ENCODE measurements around the gene CCNI2.

CCNI2 gene

DNA sequence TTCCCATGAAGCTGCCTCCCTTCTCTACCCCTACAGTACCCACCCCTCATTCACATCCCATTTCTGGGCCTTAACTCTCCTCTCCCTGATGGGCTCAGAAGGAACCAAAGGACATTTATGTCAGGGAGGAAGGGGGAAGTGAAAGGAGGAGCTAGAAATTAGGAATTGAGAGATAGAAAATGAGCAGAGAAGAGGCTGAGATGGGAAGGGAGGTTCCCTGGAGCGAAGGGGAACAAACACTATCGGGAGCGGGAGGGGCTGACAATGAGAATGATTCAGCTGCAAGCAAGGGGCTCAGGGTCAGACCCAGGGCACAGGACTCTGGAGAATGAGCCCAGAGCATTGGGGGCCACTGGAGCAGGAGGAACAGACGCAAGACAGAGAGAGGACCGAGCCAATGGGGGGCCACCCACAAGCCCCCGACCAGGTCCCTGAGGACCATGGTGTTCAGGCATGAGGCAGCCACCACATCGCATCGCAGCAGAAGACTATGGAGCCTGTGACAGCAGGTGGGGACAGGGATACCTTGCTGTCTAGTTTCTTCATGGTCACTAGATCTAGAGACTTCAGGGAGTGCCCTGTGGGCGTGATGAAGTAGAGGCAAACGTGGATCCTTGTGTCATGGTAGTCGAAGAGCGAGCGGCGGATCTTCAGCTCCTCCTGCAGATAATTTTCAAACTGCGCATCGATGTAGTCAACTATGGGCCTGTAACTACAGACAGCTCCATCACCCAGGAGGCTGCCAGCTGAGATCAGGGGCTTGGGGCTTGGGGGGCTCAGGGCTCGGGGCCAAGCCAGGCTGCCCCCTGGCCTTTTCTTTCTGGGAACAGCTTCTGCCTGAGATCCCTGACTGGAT, 16.2 kb downstream of the CCNI2 start:
- TF ChIP-seq JUND (IDR thresholded peaks at IDR 0.05; ENCODE audit: low read depth): no peak
- DNase-seq (ENCODE audit: low read depth in 1 of 2, low spot score in 1 of 2): no peak
- in situ Hi-C loops (cut with HindIII; ENCODE audit: low pct_unique_long_range_greater_than_20kb, low sequenced_read_pairs): no loop called here

DNA sequence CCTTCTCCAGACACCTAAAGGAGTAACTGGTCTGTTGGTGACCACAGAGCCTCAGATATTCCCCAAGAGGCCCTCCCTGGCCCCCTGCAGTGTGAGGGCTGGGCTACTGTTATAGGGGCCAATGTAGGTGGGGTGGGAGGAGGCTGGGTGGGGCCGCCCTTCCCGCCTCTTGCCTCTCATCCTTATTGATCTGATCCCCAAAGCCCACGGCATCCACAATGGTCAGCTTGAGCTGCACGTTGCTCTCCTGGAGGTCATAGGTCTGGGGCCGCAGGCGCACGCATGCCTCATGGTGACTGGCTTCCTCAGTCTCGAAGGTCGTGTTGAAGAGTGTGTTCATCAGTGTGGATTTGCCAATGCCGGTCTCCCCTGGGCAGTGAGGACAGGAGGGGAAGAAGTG, 16.8 kb downstream of the CCNI2 start:
- in situ Hi-C loops (cut with HindIII; ENCODE audit: low pct_unique_long_range_greater_than_20kb, low sequenced_read_pairs): no loop called here
- TF ChIP-seq JUND (IDR thresholded peaks at IDR 0.05; ENCODE audit: low read depth): no peak
- no peak for DNase-seq (ENCODE audit: low read depth in 1 of 2, low spot score in 1 of 2)

DNA sequence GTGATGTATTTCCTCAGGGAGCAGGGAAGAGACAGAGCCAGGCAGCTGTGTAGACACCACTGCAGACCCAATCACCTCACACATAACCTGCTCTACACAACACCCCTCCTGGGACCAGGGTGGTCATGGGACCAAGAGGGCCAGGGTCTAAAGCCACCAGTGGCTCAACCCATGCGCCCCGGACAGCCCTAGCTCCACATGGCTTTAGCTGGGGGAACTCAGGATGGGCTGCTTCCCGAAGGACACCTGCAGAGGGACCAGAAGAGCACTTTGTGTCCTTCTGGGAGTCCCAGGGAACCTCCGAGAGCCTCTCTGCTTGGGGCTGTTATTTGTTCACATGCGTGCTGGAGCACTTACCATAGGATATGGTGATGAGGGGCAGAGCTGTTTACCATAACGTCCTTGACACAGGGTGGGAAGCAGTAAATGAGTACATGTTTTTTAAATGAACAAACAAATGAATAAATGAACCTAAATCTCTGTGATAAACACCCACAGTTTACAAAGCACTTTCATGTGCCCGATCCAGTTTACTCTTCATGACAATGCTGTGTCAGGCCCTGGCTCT, 17.5 kb downstream of the CCNI2 start:
- in situ Hi-C loops (cut with HindIII; ENCODE audit: low pct_unique_long_range_greater_than_20kb, low sequenced_read_pairs): no loop called here
- no peak for TF ChIP-seq JUND (IDR thresholded peaks at IDR 0.05; ENCODE audit: low read depth)
- no peak for DNase-seq (ENCODE audit: low read depth in 1 of 2, low spot score in 1 of 2)

DNA sequence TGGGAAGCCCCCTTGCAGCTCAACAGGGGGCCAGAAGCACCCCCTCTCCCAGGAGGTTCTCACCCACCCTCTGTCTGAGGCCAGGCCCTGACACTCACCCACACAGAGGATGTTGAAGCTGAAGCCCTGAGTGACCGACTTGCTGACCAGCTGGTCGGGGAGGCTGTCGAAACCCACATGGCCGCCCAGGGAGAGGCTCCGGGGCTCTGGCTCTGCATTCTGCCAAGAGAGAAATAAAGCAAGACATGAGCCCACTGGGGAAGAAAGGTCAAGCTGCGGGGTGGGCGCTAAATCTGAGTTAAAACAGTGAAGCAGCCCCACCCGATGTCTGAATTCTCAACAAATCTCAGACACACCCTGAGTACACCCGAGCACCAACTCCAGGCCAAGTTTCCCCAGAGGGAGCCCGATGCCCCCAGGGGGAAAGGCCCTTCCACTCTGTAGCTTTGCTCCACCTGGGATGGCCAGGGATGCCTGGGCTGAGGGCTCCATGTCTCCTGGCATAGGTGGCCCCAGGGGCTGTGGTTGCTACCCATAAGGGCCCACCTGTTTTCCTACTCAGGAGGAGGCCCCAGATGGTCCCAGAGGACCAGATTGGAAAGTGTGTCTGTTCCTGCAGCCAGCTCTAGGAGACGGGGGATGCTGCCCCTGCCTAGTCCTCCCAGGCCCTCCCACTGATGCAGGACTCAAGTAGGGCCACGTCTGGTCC, 18.2 kb downstream of the CCNI2 start:
- no peak for DNase-seq (ENCODE audit: low read depth in 1 of 2, low spot score in 1 of 2)
- no peak for TF ChIP-seq JUND (IDR thresholded peaks at IDR 0.05; ENCODE audit: low read depth)
- in situ Hi-C loops (cut with HindIII; ENCODE audit: low pct_unique_long_range_greater_than_20kb, low sequenced_read_pairs): no loop called here

DNA sequence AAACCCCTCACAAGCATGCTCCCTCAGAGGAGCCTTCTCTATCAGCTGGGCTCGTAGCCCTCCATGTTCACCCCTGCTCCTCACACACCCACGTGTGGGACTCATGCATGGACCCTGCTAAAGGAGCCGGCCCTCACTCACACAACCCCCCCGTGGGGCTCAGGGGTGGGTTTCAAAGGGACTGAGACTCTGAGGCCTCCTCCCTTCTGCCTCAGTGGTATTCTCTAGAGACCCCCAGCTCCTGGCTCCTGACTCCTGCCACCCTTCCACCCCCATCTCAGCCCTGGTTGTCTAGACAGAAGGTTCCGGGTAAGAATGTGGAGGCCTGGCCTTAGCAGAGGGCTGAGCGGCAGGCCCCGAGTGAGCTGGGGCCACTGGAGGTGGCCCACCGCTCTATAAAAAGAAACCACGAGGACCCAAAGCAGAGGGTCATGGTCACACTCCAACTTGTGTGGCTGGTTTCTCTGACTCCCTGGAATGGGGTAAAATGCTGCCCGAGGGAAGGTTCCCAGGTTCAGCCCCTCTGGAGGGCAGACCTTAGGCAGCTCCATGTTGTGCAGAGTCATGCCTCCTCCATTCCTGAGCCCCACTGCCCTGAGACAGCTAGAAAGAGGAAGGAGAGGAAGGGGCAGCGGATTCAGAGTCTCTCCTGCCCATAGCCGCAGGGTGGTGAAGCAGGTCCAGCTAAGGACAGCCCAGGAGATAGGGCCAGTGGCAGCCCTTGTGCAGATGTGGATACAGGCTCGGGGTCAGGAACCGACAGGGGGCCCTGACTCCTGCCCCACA, 19.0 kb downstream of the CCNI2 start:
- in situ Hi-C loops (cut with HindIII; ENCODE audit: low pct_unique_long_range_greater_than_20kb, low sequenced_read_pairs): no loop called here

DNA sequence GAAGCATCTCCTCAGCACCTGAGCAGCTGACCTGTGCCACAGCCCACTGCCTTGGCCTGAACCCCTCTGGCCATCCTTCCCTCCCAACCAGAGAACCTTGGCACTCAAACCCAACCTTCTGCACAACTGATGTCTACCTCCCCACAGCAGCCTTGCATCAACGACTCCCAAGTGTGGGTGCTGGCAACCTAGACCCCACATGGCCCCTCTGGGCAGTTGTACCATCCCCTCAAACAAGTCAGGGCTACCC, 19.5 kb downstream of the CCNI2 start:
- no peak for TF ChIP-seq JUND (IDR thresholded peaks at IDR 0.05; ENCODE audit: low read depth)
- in situ Hi-C loops (cut with HindIII; ENCODE audit: low pct_unique_long_range_greater_than_20kb, low sequenced_read_pairs): no loop called here
- DNase-seq (ENCODE audit: low read depth in 1 of 2, low spot score in 1 of 2): no peak

More for the DNA sequence above, 19.0 kb downstream of the CCNI2 start:
- TF ChIP-seq JUND (IDR thresholded peaks at IDR 0.05; ENCODE audit: low read depth): no peak
- DNase-seq (ENCODE audit: low read depth in 1 of 2, low spot score in 1 of 2): no peak

DNA sequence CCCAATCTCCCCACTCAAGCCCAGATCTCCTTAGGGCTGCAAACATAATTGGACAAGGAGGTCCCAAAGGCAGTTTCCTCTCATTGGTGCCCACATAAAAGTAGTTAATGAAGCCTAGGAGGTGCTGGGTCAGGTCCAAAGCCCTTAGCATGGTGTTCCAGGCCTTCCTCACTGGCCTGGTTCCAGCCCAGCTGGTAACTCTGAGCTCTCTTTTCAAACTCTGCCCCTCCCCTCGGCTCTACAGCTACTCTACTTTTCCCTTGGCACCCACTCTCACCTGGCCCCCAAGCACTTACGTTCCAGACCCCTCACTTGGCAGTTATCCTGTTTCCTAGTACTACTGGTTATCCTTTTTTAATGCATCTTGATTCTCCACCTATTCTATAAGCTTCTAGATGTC, 19.9 kb downstream of the CCNI2 start:
- DNase-seq (ENCODE audit: low read depth in 1 of 2, low spot score in 1 of 2): no peak
- in situ Hi-C loops (cut with HindIII; ENCODE audit: low pct_unique_long_range_greater_than_20kb, low sequenced_read_pairs): no loop called here
- no peak for TF ChIP-seq JUND (IDR thresholded peaks at IDR 0.05; ENCODE audit: low read depth)

DNA sequence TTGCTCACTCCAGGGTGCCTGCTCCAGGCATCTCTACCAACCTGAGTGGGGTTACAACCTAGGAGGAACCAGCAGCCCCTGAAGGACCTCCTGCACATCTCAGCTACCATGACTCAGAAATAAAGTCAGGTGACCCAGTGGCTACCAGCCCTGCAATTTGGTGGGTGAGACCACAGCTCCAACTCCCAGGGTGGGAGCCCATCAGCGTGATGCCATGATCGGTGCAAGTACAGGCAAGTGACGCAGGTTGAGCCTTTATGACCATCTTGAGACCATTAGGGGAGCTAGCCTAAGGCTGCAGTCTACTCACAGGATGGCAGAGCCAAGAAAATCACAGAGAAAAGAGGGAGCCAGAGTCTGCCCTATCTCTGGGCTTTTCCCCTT, 21.3 kb downstream of the CCNI2 start:
- no peak for TF ChIP-seq JUND (IDR thresholded peaks at IDR 0.05; ENCODE audit: low read depth)
- in situ Hi-C loops (cut with HindIII; ENCODE audit: low pct_unique_long_range_greater_than_20kb, low sequenced_read_pairs): no loop called here
- DNase-seq (ENCODE audit: low read depth in 1 of 2, low spot score in 1 of 2): no peak

DNA sequence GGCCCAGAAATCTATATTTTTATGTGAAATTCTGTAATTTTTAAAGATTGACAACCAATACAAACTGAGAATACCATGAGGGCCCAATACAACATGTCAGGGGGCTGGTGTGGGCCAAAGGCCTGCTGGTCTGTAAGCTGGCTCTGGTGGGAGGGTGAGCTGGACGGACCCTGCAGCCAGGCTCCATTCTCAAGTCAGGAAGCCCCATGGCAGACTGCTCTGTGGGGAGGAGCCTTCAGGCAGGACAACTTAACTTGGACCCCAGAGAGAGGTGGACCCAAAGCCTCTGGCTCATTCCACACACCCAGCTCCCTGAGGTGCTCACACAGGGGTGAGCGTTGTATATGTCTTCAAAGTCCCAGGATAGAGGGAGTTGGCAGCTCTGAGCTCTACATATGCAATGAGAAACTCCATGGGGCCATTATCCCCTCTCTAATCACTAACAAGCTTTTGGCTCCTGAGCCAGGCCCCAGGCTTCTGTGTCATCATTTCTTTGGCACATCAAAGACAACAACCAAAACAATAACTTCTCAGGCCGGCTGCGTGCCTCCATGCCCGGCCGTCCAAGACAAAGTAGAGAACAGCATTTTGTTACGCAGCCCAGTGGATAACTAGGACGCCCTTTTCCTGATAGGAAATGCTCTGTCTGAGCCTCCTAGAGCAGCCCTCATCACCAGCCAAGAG, 23.4 kb downstream of the CCNI2 start:
- no peak for DNase-seq (ENCODE audit: low read depth in 1 of 2, low spot score in 1 of 2)
- in situ Hi-C loops (cut with HindIII; ENCODE audit: low pct_unique_long_range_greater_than_20kb, low sequenced_read_pairs): no loop called here
- TF ChIP-seq JUND (IDR thresholded peaks at IDR 0.05; ENCODE audit: low read depth): no peak

DNA sequence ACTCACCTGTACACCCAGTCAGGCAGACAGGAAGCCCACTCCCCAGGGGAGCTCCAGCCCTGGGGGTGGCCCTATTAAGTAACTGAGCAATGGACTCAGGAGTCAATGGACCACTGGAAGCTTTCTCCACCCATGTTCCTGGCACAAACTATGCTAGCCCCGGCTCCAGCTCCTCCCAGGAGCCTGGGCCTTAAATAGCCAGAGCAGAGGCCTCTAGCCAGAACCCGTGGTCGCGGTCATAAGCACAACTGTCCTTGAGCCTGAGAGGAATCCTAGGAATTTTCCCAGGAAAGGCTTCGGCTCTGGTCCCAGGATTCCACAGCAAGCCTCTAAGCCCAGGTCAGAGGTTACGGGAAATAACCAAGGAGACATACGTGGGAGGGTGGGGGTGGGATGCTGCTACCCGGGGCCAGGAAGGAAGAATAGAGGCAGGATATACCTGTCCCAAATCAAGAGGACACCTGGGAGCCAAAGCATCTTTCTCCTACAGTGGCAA, 24.3 kb downstream of the CCNI2 start:
- DNase-seq (ENCODE audit: low read depth in 1 of 2, low spot score in 1 of 2): peak in 1 of 2 experiments; percentile 69
- TF ChIP-seq JUND (IDR thresholded peaks at IDR 0.05; ENCODE audit: low read depth): no peak
- in situ Hi-C loops (cut with HindIII; ENCODE audit: low pct_unique_long_range_greater_than_20kb, low sequenced_read_pairs): no loop called here

DNA sequence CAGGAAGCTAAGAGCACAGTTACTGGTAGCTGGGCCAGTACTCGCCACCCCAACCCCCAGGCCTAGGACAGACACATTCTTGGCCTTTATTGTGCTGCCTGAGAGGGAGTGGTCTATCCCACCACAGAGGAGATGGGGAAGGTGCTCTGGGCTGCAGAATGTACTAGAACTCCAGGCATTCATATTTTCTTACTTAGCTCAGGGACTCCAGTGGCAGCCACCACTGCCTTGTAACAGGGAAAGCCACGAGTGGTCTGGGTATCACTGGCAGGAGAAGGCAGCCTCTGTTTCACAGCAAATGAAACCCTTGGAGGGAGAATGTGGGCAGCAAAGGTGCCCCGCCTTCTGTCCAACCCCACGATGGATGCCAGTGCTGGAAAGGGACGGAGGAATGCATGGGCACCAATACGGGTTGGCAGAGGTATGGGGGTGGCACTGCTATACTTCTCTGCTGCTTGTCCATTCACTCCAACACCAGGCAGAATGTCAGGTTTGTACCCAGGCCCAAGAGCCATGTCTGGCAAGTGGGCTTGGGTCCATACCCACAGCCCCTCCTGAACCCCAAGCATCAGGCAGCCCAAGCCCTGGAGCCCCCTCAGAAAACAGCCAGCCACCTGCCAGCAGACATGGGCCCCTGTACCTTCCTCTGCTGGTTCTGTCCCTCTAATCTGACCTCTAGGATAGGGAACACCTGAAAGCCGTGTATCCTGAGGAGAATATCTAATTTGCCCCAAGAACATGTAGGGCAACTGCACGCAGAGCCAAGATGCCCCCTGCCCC, 25.3 kb downstream of the CCNI2 start:
- no peak for TF ChIP-seq JUND (IDR thresholded peaks at IDR 0.05; ENCODE audit: low read depth)
- in situ Hi-C loops (cut with HindIII; ENCODE audit: low pct_unique_long_range_greater_than_20kb, low sequenced_read_pairs): no loop called here
- DNase-seq (ENCODE audit: low read depth in 1 of 2, low spot score in 1 of 2): no peak

Measured in T47D (cell line).